ENCODE results near the gene AK2.

DNA sequence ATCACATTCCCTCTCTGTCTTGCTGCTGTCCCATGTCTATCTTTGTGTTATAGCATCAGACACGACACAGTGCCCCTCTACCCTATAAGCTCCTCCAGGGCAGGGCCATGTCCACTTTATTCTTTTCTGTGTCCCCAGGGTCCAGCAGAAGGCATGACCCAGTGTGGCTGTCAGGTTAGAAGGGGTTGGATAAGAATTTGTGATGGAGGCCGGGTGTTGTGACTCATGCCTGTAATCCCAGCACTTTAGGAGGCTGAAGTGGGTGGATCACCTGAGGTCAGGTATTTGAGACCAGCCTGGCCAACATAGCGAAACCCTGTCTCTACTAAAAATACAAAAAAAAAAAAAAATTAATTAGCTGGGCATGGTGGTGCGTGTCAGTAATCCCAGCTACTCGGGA is 45.8 kb downstream of the AK2 start:
- TF ChIP-seq CTCF (conservative IDR thresholded peaks at IDR 0.05) (no peak), EZH2 (IDR thresholded peaks at IDR 0.05; ENCODE audit: low read depth) (no peak)
